ENCODE data around the gene RPLP2.

Gene RPLP2

DNA sequence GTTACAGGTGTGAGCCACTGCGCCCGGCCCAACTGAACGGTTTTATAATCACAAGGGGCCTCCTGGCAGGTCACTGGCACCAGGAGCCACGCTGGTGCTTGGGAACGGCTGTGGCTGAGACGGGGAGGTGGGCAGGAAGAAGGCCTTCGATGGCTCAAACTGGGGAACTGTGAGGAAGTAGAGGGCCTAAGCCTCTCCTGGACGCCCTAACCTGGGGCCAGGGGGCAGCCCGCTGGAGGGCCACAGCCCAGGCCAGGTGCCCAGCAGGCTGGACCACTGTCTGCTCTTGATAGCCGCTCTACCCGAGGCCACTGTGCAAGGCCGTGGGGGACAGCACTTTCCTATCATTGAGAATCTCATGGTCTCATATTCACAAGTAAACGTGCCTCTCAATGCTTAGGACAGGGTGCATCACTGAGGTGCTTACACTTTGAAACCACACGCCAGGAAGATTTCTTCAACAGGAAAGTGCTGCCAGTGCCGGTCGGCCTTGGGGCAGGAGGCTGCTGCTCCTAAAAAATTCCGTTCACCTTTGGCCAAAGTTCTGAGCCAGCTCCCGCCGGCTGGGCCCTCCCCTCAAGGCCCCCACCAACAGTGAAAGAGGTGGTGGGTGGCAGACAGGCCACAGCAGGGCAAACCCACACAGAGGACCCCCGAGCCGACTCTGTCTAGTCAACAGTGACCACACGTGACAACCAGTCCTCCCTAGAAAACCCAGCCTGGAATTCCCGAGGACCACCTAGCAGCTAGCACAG is 39.7 kb upstream of the RPLP2 start:
- DNase-seq (ENCODE audit: low read depth in 2 of 2), result no peak
- H3K4me3 ChIP-seq (replicated peaks in 1 of 2; ENCODE audit: low read depth in 2 of 2, low read length in 2 of 2), result no peak overlapping the region
- TF ChIP-seq, protein P1, sequence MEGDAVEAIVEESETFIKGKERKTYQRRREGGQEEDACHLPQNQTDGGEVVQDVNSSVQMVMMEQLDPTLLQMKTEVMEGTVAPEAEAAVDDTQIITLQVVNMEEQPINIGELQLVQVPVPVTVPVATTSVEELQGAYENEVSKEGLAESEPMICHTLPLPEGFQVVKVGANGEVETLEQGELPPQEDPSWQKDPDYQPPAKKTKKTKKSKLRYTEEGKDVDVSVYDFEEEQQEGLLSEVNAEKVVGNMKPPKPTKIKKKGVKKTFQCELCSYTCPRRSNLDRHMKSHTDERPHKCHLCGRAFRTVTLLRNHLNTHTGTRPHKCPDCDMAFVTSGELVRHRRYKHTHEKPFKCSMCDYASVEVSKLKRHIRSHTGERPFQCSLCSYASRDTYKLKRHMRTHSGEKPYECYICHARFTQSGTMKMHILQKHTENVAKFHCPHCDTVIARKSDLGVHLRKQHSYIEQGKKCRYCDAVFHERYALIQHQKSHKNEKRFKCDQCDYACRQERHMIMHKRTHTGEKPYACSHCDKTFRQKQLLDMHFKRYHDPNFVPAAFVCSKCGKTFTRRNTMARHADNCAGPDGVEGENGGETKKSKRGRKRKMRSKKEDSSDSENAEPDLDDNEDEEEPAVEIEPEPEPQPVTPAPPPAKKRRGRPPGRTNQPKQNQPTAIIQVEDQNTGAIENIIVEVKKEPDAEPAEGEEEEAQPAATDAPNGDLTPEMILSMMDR (IDR thresholded peaks at IDR 0.05; ENCODE audit: low read depth, low read length), result no peak

- no peak for DNase-seq (ENCODE audit: low read depth in 2 of 2)
- H3K4me3 ChIP-seq (replicated peaks in 1 of 2; ENCODE audit: low read depth in 2 of 2, low read length in 2 of 2), result no peak overlapping the region
- TF ChIP-seq, protein P1 (IDR thresholded peaks at IDR 0.05; ENCODE audit: low read depth, low read length), result no peak
These were observed 38.8 kb upstream of the RPLP2 start for GRCh38 chr11:770642-771616.

DNA sequence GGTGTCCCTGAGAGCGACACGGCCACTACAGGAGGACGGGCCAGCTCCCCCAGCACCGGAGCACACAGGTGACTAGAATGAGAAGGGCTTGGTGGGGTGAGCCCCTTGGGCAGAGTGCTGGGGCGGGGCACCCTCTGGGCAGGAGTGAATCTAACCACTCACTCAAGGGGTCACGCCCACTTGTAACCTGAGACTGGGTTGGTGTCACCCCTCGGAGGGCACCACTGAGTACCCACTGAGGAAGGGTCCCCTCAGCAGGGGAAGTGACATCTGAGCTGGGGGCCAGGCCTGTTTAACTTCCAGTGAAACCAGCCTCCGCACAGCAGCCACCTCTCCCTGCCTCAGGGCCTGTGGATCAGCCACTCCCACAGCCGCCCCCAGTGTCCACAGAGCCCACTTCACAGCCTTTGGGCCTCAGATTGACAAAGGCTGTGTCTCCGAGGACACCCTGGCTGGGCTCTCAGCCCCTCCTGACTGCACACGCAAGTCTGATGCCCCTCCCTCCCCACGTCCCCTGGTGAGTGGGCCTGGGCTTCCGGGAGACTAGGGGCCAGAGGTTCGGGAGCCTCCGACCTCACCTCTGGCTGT is 38.1 kb upstream of the RPLP2 start:
- TF ChIP-seq, protein P1 (IDR thresholded peaks at IDR 0.05; ENCODE audit: low read depth, low read length), result no peak
- DNase-seq (ENCODE audit: low read depth in 2 of 2), result no peak
- no peak overlapping the region for H3K4me3 ChIP-seq (replicated peaks in 1 of 2; ENCODE audit: low read depth in 2 of 2, low read length in 2 of 2)

GRCh38 chr11:772429-773390 is 37.1 kb upstream of the RPLP2 start:
- H3K4me3 ChIP-seq (replicated peaks in 1 of 2; ENCODE audit: low read depth in 2 of 2, low read length in 2 of 2), result no peak overlapping the region
- DNase-seq (ENCODE audit: low read depth in 2 of 2), result no peak
- TF ChIP-seq, protein P1 (IDR thresholded peaks at IDR 0.05; ENCODE audit: low read depth, low read length), result no peak

- no peak for DNase-seq (ENCODE audit: low read depth in 2 of 2)
- H3K4me3 ChIP-seq (replicated peaks in 1 of 2; ENCODE audit: low read depth in 2 of 2, low read length in 2 of 2), result no peak overlapping the region
- TF ChIP-seq, protein P1 (IDR thresholded peaks at IDR 0.05; ENCODE audit: low read depth, low read length), result no peak
These were observed 36.3 kb upstream of the RPLP2 start for GRCh38 chr11:773425-773824.

- H3K4me3 ChIP-seq (replicated peaks in 1 of 2; ENCODE audit: low read depth in 2 of 2, low read length in 2 of 2), result no peak overlapping the region
- TF ChIP-seq, protein P1 (IDR thresholded peaks at IDR 0.05; ENCODE audit: low read depth, low read length), result no peak
- DNase-seq (ENCODE audit: low read depth in 2 of 2), result no peak
These were observed 35.9 kb upstream of the RPLP2 start for GRCh38 chr11:773830-774229.

Measured in cardiac fibroblast (primary cell).